GM12878 (cell line): Measurements from ENCODE around the gene TRMO. TPM values are rescaled to one million over a fixed set of nuclear protein-coding genes. Genes with fewer than 3 reads are reported as not detected.
A peak's percentile ranks its signal among the peaks of the same experiment; 100 is the strongest.

Experiments used
- ASH2L ChIP-seq: fragments of 300-600, 200-600 bp; sonication (generic); IDR thresholded peaks from 2 replicates; pipeline ENCODE4 v1.6.1; 2017; ENCODE audit warnings: low read depth, mild to moderate bottlenecking, borderline replicate concordance
- ATF7 ChIP-seq: fragments of 450-650 bp; IDR thresholded peaks from 2 replicates; pipeline ENCODE4 v1.6.1; 2016; ENCODE audit warnings: low read depth, mild to moderate bottlenecking
- CEBPZ ChIP-seq: fragments of 150-350 bp; IDR thresholded peaks from 2 replicates; pipeline ENCODE4 v1.6.1; 2016; ENCODE audit warnings: low read depth, low read length
- ETV6 ChIP-seq, 2 experiments: fragments of 450-650 bp in 1 of 2; IDR thresholded peaks in 1 of 2; conservative IDR thresholded peaks in 1 of 2; 2 replicates each; pipeline ENCODE4 v1.6.1; 2014; ENCODE audit warnings: antibody characterized with exemption in 1 of 2, borderline replicate concordance in 1 of 2, low read depth in 1 of 2, mild to moderate bottlenecking in 1 of 2, moderate library complexity in 1 of 2
- IKZF1 ChIP-seq: fragments of 450-650 bp; conservative IDR thresholded peaks from 2 replicates; pipeline ENCODE4 v1.6.1; 2017; ENCODE audit warnings: antibody characterized with exemption, mild to moderate bottlenecking
- KDM1A ChIP-seq: fragments of 200-600 bp; sonication (generic); IDR thresholded peaks from 2 replicates; pipeline ENCODE4 v1.6.1; 2016; ENCODE audit warnings: borderline replicate concordance
- NR2C2 ChIP-seq: IDR thresholded peaks from 2 replicates; pipeline ENCODE4 v1.6.1; 2011; ENCODE audit warnings: borderline replicate concordance, low read depth; ENCODE audit not compliant: control insufficient read depth, insufficient read length
- PAX5 ChIP-seq: IDR thresholded peaks from 2 replicates; pipeline ENCODE4 v1.6.1; 2011; ENCODE audit warnings: low read depth, low read length, borderline replicate concordance
- PAX8 ChIP-seq: fragments of 450-650 bp; IDR thresholded peaks from 2 replicates; pipeline ENCODE4 v1.6.1; 2017; ENCODE audit warnings: mild to moderate bottlenecking, moderate library complexity
- PRDM15 ChIP-seq: fragments of 450-650 bp; formaldehyde crosslinking; IDR thresholded peaks from 2 replicates; pipeline ENCODE4 v1.4.0; 2020; ENCODE audit warnings: mild to moderate bottlenecking, moderate library complexity
- RBBP5 ChIP-seq: fragments of 200-600 bp; sonication (generic); conservative IDR thresholded peaks from 2 replicates; pipeline ENCODE4 v1.6.1; 2016
- STAT1 ChIP-seq: fragments of 450-650 bp; conservative IDR thresholded peaks from 2 replicates; pipeline ENCODE4 v1.6.1; 2014; ENCODE audit warnings: antibody characterized with exemption, mild to moderate bottlenecking
- TCF12 ChIP-seq: IDR thresholded peaks from 2 replicates; pipeline ENCODE4 v1.6.1; 2011; ENCODE audit warnings: low read depth, mild to moderate bottlenecking, low read length
- YBX1 ChIP-seq: fragments of 450-650 bp; IDR thresholded peaks from 2 replicates; pipeline ENCODE4 v1.6.1; 2016; ENCODE audit warnings: antibody characterized with exemption
- ZNF622 ChIP-seq: fragments of 450-650 bp; IDR thresholded peaks from 2 replicates; pipeline ENCODE4 v1.6.1; 2017; ENCODE audit warnings: mild to moderate bottlenecking, inconsistent platforms
- polyA plus RNA-seq, 11 experiments: library from polyadenylated mRNA; depleted of rRNA in 4 of 11; unstranded in 6 of 11; stranded (reverse) in 5 of 11; fragments of >200 nt; fragmentation: Nextera tagmentation in 4 of 11; fragmentation: Illumina TruSeq in 1 of 11; extraction: Ambion mirVana in 4 of 11; extraction: Trizol in 1 of 11; gene quantifications; 1 replicate in 1 of 11; 2 replicates in 10 of 11; pipeline versions ENCODE4 v1.2.1 to v1.2.3, GENCODE V29; 2011 to 2016; ENCODE audit warnings: inconsistent platforms in 2 of 11, missing spikeins in 2 of 11, low read depth in 1 of 11
- total RNA-seq, 4 experiments: library from RNA; depleted of rRNA in 3 of 4; stranded (reverse); fragments of >200 nt in 3 of 4; fragmentation: Illumina TruSeq in 1 of 4; extraction: Trizol in 1 of 4; gene quantifications; 2 replicates each; pipeline versions ENCODE4 v1.2.1 to v1.2.3, GENCODE V29; 2013 to 2021
- TF ChIP-seq, protein P1 (sequence below): fragments of 450-650 bp; IDR thresholded peaks from 2 replicates; pipeline ENCODE4 v1.6.1; 2017; ENCODE audit warnings: antibody characterized with exemption, mild to moderate bottlenecking, moderate library complexity
- TF ChIP-seq, protein P2 (sequence below): IDR thresholded peaks from 2 replicates; pipeline ENCODE4 v1.6.1; 2011; ENCODE audit warnings: borderline replicate concordance, low read depth, mild to moderate bottlenecking, moderate library complexity, mixed read lengths, low read length; ENCODE audit not compliant: insufficient read depth; ENCODE audit errors: extremely low read length
- TF ChIP-seq, protein P3 (sequence below): fragments of 450-650 bp; IDR thresholded peaks from 2 replicates; pipeline ENCODE4 v1.6.1; 2017; ENCODE audit warnings: low read depth, mild to moderate bottlenecking, moderate library complexity

Gene TRMO
- total and polyA plus RNA-seq, 10 of the 15 experiments (the other 5 are each of a cell fraction or from before 2014, with no cell fraction given) = 5.8 to 23.6 (median 15.3) TPM

DNA sequence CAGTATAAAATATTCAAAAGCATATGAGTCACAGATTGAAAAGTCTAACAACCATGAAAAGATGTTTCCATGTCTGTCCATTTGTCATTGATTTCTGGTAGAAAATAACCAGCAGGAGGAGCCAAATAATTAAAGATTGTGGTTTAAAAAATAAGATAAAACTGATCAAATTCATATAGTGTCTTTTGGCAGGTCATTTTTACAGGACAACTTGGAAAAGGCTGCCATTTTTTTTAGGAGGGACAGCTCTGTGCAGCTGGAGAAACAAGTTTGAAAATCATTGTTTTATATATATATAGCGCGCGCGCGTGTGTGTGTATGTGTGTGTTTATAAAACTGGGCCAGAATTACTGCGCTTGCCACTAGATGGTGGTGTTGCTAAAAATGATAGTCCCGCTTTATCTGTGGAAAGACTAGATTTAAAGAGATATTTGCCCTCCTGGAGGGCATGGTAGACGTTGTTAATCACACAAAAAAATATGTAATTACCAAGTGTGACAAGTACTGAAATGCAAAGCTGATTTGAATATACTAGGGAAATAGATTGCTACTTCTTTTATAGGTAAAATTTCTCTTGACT lies 1.3 kb upstream of the TRMO start (continued):
- TF ChIP-seq ETV6 (conservative IDR thresholded peaks at IDR 0.05 in 1 of 2, IDR thresholded peaks at IDR 0.05 in 1 of 2; ENCODE audit: borderline replicate concordance in 1 of 2, low read depth in 1 of 2) = no peak
- TF ChIP-seq, protein P1, sequence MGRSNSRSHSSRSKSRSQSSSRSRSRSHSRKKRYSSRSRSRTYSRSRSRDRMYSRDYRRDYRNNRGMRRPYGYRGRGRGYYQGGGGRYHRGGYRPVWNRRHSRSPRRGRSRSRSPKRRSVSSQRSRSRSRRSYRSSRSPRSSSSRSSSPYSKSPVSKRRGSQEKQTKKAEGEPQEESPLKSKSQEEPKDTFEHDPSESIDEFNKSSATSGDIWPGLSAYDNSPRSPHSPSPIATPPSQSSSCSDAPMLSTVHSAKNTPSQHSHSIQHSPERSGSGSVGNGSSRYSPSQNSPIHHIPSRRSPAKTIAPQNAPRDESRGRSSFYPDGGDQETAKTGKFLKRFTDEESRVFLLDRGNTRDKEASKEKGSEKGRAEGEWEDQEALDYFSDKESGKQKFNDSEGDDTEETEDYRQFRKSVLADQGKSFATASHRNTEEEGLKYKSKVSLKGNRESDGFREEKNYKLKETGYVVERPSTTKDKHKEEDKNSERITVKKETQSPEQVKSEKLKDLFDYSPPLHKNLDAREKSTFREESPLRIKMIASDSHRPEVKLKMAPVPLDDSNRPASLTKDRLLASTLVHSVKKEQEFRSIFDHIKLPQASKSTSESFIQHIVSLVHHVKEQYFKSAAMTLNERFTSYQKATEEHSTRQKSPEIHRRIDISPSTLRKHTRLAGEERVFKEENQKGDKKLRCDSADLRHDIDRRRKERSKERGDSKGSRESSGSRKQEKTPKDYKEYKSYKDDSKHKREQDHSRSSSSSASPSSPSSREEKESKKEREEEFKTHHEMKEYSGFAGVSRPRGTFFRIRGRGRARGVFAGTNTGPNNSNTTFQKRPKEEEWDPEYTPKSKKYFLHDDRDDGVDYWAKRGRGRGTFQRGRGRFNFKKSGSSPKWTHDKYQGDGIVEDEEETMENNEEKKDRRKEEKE = no peak
- TF ChIP-seq TCF12 = no peak
- no peak for TF ChIP-seq YBX1
- no peak for TF ChIP-seq STAT1
- TF ChIP-seq ZNF622 = no peak
- no peak for TF ChIP-seq ASH2L
- TF ChIP-seq CEBPZ = no peak
- no peak for TF ChIP-seq RBBP5
- TF ChIP-seq, protein P2, sequence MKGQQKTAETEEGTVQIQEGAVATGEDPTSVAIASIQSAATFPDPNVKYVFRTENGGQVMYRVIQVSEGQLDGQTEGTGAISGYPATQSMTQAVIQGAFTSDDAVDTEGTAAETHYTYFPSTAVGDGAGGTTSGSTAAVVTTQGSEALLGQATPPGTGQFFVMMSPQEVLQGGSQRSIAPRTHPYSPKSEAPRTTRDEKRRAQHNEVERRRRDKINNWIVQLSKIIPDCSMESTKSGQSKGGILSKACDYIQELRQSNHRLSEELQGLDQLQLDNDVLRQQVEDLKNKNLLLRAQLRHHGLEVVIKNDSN = no peak
- no peak for TF ChIP-seq PRDM15 (CRISPR knock-in tag)
- TF ChIP-seq ATF7 = no peak
- TF ChIP-seq, protein P3, sequence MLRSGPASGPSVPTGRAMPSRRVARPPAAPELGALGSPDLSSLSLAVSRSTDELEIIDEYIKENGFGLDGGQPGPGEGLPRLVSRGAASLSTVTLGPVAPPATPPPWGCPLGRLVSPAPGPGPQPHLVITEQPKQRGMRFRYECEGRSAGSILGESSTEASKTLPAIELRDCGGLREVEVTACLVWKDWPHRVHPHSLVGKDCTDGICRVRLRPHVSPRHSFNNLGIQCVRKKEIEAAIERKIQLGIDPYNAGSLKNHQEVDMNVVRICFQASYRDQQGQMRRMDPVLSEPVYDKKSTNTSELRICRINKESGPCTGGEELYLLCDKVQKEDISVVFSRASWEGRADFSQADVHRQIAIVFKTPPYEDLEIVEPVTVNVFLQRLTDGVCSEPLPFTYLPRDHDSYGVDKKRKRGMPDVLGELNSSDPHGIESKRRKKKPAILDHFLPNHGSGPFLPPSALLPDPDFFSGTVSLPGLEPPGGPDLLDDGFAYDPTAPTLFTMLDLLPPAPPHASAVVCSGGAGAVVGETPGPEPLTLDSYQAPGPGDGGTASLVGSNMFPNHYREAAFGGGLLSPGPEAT = peak; percentile 51
- no peak for TF ChIP-seq PAX5
- no peak for TF ChIP-seq NR2C2
- TF ChIP-seq IKZF1 = no peak
- no peak for TF ChIP-seq PAX8
- TF ChIP-seq KDM1A = no peak
